ENCODE measurements around the gene PARP11.

- TF ChIP-seq CTCF (conservative IDR thresholded peaks at IDR 0.05; ENCODE audit: low read length): no peak
- no peak for TF ChIP-seq EZH2phosphoT487 (IDR thresholded peaks at IDR 0.05; ENCODE audit: borderline replicate concordance)
Measured at GRCh38 chr12:3810540-3810939, 62.7 kb downstream of the PARP11 start.
